GM12891 (cell line): Measurements from ENCODE around the gene CBX6.

Experiments used
- POLR2AphosphoS5 ChIP-seq: IDR thresholded peaks from 2 replicates; pipeline ENCODE4 v1.6.1; 2011; ENCODE audit warnings: low read depth, low read length, control low read depth
- SPI1 ChIP-seq: IDR thresholded peaks from 2 replicates; pipeline ENCODE4 v1.6.1; 2011; ENCODE audit warnings: low read depth, low read length, control low read depth

DNA sequence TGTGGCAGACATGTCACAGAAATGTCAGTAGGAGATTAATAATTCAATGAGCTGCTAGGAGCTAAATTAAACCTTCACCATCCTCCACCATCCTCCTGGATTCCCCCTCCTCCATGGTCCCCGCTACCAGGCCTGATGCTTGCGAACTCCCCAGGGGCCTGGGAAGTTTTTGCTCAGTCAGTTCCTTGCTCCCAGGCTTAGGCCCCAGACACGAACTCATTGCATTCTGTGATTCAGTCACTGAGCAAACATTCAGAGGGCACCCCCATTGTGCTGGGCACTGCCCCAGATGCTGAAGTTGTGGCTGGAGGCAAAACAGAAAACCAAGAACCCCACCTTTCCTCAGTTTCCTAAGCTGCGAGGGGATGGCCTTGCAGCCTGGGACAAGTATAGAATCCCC is 42.5 kb downstream of the CBX6 start:
- TF ChIP-seq SPI1 (no peak), POLR2AphosphoS5 (no peak)
